Coronary artery (tissue), 2 donors: ENCODE results near the gene DHRSX.
"Not testable (repeated sequence)": the region's sequence is repeated elsewhere in the genome, so short reads cannot be mapped to it uniquely, and the experiment has no call there.

Experiments
- DNase-seq: peaks from one replicate; pipeline ENCODE4 v3.0.0-alpha.2; 2017; ENCODE audit warnings: low spot score
- H3K27ac ChIP-seq, 2 donors: fragments of 200-600 bp; sonication (generic); one replicate each; pipeline ENCODE4 v1.5.1; 2016 to 2019
- H3K4me3 ChIP-seq: fragments of 200-600 bp; sonication (generic); 2 replicates; pipeline ENCODE4 v1.5.1; 2016; ENCODE audit warnings: mild to moderate bottlenecking, moderate library complexity
- TF ChIP-seq, protein P1 (sequence below): fragments of 200-600 bp; sonication (generic); IDR thresholded peaks from one replicate; pipeline ENCODE4 v1.5.1; 2019; ENCODE audit warnings: antibody characterized with exemption

DHRSX gene

DNA sequence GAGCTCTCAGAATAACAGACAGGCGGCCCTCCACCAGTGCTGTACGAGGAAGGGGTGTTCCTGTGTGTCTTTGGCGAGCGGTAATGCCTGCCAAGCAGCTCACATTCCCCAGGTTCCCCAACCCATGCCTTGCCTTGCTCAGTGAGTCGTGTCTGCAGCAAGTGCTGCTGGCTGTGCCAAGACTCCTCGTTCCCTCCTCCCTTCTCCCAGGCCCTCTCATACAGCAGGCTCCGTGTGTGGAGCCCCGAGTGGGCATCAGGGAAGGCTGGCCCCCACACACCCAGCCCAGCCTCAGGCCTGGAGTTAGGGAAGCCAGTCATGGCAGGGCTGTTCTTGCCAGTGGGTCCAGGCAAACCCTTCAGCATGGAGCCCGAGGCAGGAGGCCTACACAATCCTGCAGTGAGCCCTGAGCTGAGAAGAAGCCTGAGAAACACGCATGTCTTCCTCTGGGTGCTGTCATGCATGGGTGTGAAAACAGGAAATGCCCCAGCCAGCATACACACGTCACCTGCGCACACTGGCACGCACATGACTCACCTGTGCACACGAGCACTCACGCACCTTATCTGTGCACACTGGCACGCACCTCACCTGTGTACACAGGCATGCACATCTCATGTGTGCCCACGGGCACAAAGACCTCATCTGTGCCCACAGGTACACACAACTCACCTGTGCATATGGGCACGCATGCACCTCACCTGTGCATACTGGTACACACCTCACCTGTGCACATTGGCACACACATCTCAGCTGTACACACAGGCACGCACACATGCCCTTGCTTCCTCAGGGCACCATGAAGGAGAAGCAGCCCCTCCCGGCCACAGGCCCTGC lies 238.7 kb downstream of the DHRSX start:
- TF ChIP-seq, protein P1, sequence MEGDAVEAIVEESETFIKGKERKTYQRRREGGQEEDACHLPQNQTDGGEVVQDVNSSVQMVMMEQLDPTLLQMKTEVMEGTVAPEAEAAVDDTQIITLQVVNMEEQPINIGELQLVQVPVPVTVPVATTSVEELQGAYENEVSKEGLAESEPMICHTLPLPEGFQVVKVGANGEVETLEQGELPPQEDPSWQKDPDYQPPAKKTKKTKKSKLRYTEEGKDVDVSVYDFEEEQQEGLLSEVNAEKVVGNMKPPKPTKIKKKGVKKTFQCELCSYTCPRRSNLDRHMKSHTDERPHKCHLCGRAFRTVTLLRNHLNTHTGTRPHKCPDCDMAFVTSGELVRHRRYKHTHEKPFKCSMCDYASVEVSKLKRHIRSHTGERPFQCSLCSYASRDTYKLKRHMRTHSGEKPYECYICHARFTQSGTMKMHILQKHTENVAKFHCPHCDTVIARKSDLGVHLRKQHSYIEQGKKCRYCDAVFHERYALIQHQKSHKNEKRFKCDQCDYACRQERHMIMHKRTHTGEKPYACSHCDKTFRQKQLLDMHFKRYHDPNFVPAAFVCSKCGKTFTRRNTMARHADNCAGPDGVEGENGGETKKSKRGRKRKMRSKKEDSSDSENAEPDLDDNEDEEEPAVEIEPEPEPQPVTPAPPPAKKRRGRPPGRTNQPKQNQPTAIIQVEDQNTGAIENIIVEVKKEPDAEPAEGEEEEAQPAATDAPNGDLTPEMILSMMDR, result no peak
- DNase-seq, result no peak
- H3K4me3 ChIP-seq, result no peak overlapping the region
- H3K27ac ChIP-seq, result no peak overlapping the region

DNA sequence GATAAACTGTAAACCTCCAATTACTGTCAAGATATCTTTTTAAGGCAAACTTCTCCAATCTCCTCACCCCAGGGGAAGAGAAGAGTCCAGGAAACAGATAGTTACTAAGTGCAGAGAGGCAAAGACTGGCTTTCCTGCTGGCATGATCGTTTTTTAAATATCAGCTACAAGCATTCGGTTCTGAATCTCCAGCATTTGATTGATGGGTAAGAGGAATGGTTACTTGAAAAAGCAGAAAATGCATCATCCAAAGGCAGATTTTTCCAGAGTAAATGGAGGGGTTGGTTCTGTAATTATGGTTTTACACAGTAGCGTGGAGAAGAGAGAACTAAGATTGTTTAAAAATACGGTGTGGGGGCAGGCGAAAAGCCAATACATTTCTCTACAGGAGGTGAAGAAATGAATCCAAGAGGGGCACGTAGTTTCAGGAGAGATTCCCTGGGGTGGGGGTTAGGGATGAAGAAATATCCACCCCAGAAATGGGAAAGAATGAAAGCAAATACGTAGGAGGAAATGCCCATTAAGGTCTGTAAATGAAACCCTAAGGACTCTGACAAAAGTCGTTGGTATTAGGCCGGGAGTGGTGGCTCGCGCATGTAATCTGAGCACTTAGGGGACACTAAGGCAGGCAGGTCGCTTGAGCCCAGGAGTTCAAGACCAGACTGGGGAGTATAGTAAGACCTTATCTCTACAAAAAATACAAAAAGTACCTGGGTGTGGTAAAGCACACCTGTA lies 248.3 kb downstream of the DHRSX start:
- DNase-seq, result no peak
- Histone ChIP-seq H3K4me3 (no peak overlapping the region), H3K27ac (no peak overlapping the region)
- TF ChIP-seq, protein P1, result no peak

DNA sequence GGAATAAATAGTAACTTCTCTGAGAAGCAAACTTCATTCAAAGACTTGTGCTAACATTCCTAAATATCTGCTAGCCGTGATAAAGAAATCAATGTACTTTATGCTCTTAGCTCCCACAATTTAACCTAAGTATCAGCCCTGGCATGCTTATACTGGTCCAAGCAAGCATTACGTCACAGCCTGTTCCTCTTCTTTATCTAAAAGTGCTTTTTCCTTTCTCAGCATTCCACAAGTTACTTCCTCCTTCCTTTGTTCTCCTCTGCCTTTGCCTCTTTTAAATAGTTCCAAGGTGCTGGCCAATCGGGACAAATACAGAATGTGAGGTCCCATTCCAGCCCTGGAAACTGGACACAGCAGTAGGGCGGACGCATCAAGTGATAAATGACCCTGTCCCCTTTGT lies 249.6 kb downstream of the DHRSX start:
- Histone ChIP-seq H3K27ac (no peak overlapping the region), H3K4me3 (no peak overlapping the region)
- no peak for DNase-seq
- TF ChIP-seq, protein P1, result no peak

DNA sequence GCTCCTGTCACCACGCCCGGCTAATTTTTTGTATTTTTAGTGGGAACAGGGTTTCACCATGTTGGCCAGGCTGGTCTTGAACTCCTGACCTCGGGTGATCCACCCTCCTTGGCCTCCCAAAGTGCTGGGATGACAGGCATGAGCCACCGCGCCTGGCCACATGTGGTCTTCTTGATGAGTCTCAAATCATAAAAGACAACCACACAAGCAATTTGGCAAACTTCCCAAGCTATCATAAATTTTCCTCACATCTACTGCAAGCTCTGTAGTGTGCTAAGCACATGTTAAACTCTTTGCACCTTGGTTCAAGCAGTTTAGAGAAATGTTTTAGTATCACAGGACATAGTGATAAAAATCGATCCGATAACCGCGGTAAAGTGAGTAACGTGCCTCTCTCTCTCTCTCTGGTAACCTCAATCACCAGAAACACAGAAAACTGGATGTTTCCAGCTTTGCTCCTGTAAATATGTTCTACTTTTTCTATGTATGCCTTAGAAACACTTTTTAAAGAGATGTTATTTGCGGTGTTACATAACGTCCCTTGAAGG lies 256.8 kb downstream of the DHRSX start:
- H3K27ac ChIP-seq, result no peak overlapping the region
- TF ChIP-seq, protein P1, result no peak
- DNase-seq, result no peak
- H3K4me3 ChIP-seq, result no peak overlapping the region

DNA sequence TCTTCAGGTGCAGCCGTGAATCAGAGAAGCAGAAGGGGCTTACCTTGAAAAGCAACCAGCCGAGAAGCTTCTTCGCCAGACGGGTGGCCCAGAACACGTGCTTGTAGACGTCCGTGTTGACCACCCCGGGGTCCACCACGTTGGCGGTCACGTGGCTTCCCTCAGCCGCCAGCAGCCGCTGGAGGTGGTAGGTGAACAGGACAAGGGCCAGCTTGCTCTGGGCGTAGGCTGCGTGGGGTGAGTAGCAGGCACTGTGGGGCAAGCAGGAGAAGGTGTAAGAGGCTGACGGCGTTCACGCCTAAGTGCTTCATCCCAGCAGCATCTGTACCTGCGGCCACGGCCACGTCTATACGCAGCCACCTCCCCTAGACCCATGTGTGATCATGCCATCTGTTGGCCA lies 257.8 kb downstream of the DHRSX start:
- no peak overlapping the region for H3K27ac ChIP-seq
- TF ChIP-seq, protein P1, result no peak
- no peak for DNase-seq
- H3K4me3 ChIP-seq, result no peak overlapping the region

DNA sequence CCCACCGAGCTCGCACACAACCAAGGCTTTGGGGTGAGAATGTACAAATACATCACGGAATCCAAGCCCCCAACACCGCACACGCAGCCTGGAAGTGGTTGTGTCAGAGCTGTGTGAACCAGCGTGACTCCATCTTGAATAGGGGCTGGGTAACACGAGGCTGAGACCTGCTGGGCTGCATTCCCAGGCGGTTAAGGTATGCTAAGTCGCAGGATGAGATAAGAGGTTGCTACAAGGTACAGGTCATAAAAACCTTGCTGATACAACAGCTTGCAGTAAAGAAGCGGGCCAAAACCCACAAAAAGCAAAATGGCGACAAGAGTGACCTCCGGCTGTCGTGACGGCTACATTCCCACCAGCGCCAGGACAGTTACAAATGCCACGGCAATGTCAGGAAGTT lies 258.4 kb downstream of the DHRSX start:
- Histone ChIP-seq H3K27ac (no peak overlapping the region), H3K4me3 (no peak overlapping the region)
- TF ChIP-seq, protein P1, result no peak
- DNase-seq, result no peak

DNA sequence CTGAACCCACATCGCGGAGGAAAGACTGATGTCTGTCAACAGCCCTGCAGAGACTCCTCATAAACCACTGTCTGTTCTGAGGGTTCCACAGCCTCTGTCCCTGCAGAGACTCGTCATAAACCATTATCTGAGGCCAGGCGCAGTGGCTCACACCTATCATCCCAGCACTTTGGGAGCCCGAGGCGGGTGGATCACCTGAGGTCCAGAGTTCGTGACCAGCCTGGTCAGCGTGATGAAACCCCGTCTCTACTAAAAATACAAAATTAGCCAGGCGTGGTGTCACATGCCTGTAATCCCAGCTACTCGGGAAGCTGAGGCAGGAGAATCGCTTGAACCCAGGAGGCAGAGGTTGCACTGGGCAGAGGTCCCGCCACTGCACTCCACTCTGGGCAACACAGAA lies 259.3 kb downstream of the DHRSX start:
- not testable (repeated sequence) for DNase-seq, H3K27ac ChIP-seq

DNA sequence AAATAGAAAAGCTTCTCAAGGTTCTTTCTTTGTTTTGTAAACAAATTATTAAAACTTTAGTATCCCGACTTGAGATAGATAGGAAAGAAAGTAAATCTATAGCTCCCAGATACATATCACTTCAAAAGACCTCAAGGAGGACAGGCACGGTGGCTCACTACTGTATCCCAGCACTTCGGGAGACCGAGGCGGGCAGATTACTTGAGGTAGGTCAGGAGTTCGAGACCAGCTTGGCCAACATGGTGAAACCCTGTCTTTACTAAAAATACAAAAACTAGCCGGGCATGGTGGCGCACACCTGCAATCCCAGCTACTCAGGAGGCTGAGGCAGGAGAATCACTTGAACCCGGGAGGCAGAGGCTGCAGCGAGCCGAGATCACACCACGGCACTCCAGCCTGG lies 260.0 kb downstream of the DHRSX start:
- H3K27ac ChIP-seq, H3K4me3 ChIP-seq, DNase-seq: not testable (repeated sequence)

More for the DNA sequence above, 259.3 kb downstream of the DHRSX start:
- not testable (repeated sequence) for H3K4me3 ChIP-seq
